GM19467 (cell line): ENCODE measurements around the gene RAD23B.

ENCODE experiments used
- ATAC-seq: cut with Tn5 transposase; IDR thresholded peaks from one replicate; pipeline ENCODE4 v1.9.1; 2021; ENCODE audit warnings: mild to moderate bottlenecking, moderate library complexity; ENCODE audit not compliant: unreplicated experiment

Gene RAD23B

GRCh38 chr9:107333363-107333762 lies 50.3 kb downstream of the RAD23B start:
- ATAC-seq = no peak

DNA sequence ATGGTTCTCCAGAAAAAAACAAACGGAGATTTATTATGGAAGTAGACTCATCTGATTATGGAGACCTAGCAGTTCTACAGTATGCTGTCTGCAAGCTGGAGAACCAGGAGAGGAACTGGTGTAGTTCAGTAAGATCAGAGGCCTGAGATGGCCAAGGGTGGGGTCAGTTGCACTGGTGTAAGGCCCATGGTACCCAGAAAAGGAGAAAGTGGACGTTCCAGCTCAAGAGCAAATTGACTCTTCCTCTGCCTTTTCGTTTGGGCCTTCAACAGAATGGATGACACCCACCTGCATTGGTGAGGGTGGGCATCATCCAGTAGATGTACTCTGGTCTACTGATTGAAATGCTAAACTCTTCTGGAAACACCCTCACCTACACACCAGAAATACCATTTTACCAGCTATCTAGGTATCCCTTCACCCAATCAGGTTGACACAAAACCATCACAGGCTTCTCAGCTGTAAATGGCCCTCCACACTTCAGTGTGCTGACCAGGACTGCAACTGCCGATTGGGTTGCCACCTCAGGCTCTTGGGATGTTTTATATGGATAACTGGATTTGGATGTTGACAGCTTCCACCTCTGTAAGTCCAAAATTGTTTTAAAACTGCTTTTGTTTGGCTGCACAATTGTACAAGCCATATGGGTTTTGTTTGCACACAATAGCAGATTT lies 51.2 kb downstream of the RAD23B start:
- no peak for ATAC-seq

GRCh38 chr9:107335331-107335730 lies 52.3 kb downstream of the RAD23B start:
- no peak for ATAC-seq

DNA sequence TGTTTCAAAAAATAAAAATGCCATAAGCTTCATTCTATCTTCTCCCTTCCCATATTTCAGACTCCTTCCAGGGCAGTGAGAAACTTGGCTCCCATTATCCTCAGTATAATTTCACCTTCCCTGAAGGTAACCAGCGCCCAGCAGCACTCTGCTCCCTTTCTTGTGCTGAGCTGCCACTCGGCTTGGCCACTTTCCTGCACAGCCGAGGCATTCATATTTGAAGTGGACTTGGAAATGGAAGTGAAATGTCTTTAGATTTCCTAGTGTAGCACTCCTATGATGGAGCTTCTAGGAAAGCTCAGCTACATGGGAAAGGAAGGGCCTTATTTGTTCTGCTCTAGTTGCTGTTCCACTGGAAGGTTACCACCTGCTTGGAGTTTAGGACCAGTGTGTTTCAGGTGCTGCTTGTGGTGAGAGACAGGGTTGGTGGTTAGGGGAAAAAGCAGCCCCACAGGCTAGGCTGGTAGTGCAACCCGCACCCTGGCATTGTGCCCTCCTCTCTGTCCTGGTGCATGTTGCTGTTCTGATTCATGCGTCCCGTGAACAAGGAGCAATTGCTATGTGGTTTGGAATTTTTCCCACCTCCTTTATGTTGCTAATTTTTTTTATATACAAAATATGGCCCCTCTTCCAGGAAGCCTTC lies 53.8 kb downstream of the RAD23B start:
- no peak for ATAC-seq

- no peak for ATAC-seq
Measured at GRCh38 chr9:107337676-107338590, 54.9 kb downstream of the RAD23B start.

DNA sequence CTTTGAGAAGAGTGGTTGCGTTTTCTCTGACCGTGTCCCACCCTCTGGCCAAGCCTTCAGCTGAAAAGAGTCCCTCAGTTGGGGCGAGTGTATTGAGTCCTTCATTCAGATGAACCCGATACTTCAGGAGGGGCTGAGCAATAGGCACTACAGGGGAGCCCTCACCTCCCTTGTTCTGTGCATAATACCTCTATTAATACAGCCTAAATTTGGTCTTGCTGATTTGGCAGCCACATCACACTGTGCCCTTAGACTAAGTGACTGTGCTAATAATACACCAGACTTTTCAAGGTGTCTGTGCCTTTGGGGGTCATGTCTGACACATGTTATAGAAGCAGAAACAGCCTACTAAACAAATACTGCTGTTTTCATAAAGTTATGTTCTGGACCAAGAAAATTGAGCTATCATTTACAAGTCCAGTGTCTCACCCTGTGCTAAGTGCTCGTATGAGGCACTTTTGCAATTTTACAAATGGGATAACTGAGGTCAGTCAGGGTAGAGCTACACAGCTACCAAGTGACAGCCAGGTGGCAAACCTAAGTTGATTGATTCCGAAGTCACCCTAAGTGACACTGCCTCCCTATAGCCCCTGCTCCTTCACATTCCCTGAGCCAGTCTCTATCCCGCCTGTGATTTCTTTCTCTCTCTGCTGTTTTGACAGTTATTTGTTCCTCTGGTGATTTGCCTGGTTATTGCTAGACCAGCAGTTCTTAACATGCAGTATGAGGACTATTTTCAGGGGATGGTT lies 56.0 kb downstream of the RAD23B start:
- ATAC-seq = no peak

- ATAC-seq = peak; percentile 83
Measured at GRCh38 chr9:107340920-107341632, 58.0 kb downstream of the RAD23B start.

DNA sequence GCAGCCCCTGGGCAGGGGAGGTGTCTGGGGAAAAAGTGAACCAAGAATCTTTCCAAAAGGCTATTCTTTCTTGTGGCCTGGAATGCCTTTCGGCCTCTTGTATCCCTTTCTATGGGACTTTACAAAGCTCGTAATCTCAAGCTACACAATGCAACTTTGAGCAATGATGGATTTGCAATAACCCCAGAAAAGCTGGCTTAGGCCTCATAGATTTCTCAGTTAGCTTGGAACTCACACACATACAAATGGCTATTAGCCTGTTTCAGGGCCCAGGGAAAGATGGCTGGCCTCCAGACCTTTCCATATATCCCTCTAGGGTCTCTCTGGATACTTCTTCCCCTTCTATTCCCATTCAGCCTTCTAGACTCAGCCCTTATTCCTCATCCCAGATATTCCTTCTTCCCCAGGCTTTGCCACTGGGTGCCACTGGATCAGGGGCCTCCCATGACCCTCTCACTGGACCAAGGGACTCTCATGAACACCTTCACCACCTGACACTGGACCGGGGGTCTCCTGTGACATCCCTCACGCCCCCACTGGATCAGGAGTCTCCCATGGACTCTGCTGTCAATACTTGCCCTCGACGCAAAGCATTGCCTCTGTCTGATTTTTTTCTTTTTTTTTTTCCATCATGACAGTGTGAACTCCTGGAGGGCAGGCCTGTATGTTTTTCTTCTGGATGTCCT lies 59.5 kb downstream of the RAD23B start:
- ATAC-seq = no peak

DNA sequence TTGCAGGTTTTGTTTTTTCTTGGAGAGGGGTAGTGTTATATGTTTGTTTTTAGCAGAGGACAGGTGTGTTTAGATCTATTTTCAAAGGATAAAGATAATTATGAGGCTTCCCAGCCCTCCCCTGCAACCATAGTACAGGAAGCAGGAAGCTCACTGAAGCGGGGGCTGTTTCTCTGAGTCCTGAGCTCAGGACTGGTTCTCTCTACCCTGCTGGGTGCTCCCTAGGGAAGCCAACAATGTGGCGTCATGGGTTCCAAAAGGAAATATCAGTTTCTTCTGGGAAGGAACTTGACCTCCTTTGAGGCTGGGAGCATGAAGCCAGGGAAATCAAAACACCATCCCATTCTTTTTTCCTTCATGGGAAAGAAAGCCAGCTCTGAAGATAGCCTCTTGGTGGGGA lies 62.2 kb downstream of the RAD23B start:
- no peak for ATAC-seq

DNA sequence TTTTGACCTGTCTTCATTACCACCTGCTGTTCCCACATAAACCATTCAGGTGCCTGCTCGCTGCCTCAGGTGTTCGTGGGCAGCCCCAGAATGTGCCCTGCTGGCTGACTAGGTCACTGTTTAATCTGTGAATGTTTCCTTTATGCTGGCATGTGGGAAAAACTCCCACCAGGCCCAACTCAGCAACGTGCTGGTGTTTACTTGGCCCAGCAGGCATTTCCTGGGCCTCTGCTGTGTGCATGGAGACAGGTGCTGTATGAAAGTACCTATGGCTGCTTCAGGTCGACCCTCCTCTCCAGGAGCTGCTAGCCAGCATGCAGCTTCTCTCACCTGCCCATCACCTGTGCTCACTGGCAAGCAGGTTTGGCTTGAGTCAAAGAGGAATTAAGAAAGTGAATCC lies 65.8 kb downstream of the RAD23B start:
- ATAC-seq = no peak

GRCh38 chr9:107350443-107350842 lies 67.4 kb downstream of the RAD23B start:
- no peak for ATAC-seq

DNA sequence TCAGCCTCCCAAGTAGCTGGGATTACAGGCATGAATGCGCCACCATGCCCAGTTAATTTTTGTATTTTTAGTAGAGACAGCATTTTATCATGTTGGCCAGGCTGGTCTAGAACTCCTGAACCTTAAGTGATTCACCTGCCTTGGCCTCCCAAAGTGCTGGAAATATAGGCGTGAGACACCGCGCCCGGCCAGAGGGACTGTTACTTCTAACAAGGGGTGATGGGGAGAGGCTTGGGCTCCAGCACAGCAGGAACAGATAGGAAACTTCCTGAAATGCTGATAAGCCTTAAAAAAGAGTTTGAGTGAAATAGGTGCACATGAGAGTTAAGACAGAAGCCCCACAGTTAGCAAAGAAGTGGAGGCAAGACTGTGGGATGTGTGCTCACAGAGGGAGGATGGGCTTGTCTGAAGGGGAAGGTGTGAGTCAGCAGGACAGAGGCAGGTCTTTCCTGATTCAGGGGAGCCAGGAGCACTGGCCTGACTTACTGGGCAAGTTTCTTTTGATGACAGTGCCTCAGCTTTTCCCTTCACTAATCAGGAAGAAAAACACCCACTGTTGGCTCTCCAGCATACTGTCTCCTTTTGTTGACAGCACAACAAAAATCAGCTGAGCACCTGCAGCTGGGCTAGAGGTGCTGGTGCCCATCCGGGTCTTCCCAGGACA lies 68.4 kb downstream of the RAD23B start:
- ATAC-seq = no peak

- no peak for ATAC-seq
Measured at GRCh38 chr9:107355394-107355793, 72.3 kb downstream of the RAD23B start.

DNA sequence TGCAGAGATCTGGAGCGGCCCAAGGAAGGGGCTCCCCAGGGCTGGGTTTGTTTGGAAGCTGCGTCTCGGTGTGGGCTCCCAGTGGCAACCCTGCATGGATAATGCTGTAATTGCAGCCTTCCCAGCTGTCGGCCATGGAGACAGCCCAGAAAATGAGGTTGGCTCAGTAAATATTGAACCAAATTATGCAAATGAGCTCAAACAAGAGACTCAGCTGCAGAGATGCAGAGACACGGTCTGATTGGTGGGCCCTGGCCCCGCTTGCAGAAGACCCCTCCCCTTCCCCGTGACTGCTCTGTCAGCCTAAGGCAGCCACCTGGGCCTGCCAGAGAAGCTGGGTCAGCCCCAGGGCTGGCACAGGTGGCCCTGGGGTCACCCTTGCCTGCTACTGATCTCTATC lies 75.9 kb downstream of the RAD23B start:
- ATAC-seq = no peak

DNA sequence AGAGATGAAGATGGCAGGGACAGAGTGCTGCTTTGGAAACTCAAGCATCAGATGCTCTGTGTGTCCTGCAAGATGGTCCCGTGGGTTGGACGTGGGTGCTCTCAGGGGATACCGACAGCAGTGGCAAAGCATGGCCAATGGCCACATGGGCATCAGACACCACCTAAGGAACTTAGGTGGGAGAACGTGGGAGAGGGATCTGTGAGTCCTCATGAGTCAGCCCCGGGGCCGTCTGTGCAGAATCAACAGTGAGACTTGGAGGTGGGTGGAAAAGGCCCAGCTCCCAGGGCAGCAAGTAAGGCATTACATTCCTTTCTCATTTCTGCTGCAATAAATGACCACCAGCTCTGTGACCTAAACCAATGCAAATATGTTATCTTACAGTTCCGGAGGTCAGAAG lies 77.0 kb downstream of the RAD23B start:
- no peak for ATAC-seq

DNA sequence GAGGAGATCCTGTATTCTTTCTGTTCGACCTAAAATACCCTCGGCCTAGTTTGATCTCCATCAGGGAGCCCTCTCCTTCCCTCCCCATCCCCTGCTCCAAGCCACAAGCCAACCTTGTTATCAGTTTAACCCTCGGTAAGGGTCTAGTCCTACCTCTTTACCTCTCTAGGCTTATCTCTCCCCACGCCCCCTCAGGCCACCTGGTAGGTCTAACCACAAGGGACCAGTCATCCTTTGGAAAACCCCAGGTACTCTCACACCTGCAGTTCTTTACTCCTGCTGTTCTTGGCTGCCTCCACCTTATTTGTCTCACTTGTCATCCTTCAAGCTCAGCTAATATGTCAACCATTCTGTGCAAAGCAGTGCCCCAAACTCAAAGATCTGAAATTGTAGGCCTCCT lies 78.7 kb downstream of the RAD23B start:
- no peak for ATAC-seq

DNA sequence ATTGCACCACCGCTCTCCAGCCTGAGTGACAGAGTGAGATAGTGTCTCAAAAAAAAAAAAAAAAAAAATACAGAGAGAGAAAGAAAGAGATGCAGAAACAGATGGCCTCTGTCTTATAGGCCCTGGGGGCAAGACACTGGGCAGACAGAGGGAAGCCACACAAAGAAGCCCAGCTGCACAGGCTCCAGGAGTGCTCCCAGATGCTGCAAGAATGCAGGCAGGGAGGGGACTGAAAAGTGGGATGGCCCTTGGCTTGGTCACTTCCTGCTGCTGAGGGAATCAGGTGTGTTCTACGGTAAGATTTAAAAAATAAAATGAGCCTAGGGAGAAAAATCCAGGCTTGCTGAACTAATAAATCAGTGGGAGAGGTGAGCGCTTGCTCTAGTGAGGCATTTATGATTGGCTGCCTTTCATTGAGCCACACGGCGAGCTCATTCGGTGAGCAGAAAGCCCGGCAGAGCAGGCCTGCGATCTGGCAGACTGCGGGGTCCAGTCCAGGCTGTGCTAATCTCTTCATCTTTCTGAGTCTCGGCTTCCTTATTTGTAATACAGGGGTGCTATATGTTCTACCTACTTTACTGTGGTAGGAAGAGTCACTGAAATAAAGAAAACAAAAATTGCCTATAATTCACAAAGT lies 80.6 kb downstream of the RAD23B start:
- no peak for ATAC-seq

- no peak for ATAC-seq
Measured at GRCh38 chr9:107367727-107368502, 84.8 kb downstream of the RAD23B start.
